Measurements from ENCODE around the gene ITGB6.

DNA sequence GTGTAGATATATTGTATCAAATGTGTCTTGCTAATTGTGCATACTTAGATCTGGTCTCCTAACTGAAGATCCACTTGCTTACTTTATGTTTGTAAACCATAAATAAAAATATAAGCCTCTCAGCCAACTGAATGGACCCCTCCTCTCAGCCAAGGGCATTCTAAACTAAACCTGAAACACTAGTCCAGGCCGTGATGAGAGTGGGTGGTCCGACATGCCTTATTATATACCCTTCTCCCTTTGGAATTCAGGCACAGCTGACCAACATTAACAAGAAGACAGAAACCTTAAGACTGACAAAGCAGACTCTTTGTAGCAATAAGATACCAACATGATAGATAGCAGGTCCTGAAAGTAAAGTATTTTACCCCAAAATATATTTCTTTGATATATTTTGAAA, 73.3 kb downstream of the ITGB6 start:
- TF ChIP-seq EZH2phosphoT487 (IDR thresholded peaks at IDR 0.05; ENCODE audit: low read depth, severe bottlenecking, unreplicated experiment), result no peak
- TF ChIP-seq, protein P1, sequence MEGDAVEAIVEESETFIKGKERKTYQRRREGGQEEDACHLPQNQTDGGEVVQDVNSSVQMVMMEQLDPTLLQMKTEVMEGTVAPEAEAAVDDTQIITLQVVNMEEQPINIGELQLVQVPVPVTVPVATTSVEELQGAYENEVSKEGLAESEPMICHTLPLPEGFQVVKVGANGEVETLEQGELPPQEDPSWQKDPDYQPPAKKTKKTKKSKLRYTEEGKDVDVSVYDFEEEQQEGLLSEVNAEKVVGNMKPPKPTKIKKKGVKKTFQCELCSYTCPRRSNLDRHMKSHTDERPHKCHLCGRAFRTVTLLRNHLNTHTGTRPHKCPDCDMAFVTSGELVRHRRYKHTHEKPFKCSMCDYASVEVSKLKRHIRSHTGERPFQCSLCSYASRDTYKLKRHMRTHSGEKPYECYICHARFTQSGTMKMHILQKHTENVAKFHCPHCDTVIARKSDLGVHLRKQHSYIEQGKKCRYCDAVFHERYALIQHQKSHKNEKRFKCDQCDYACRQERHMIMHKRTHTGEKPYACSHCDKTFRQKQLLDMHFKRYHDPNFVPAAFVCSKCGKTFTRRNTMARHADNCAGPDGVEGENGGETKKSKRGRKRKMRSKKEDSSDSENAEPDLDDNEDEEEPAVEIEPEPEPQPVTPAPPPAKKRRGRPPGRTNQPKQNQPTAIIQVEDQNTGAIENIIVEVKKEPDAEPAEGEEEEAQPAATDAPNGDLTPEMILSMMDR (IDR thresholded peaks at IDR 0.05; ENCODE audit: poor library complexity), result no peak
